Smooth muscle cell (in vitro differentiated cells): ENCODE data around the gene ATP11A. TPM values are rescaled to one million over a fixed set of nuclear protein-coding genes. Genes with fewer than 3 reads are reported as not detected.
"Not testable (repeated sequence)": the region's sequence is repeated elsewhere in the genome, so short reads cannot be mapped to it uniquely, and the experiment has no call there.

ENCODE experiments used
- DNase-seq: peaks from one replicate; lab custom pipeline; 2025; ENCODE audit not compliant: unreplicated experiment; lab: John Stamatoyannopoulos, UW
- H2AFZ ChIP-seq: fragments of 200-600 bp; sonication (generic); 2 replicates; pipeline ENCODE4 v1.6.0; 2016; ENCODE audit warnings: antibody characterized with exemption, low read depth, mild to moderate bottlenecking
- H3F3A ChIP-seq: fragments of 200-600 bp; sonication (generic); 2 replicates; pipeline ENCODE4 v1.6.0; 2017; ENCODE audit warnings: antibody characterized with exemption, low read depth
- H3K27ac ChIP-seq: fragments of 200-600 bp; sonication (generic); 2 replicates; pipeline ENCODE4 v1.5.1; 2016; ENCODE audit warnings: low read depth, mild to moderate bottlenecking
- H3K27me3 ChIP-seq: fragments of 200-600 bp; sonication (generic); 2 replicates; pipeline ENCODE4 v1.6.1; 2016; ENCODE audit warnings: low read depth, mild to moderate bottlenecking
- H3K36me3 ChIP-seq: fragments of 200-600 bp; sonication (generic); 2 replicates; pipeline ENCODE4 v1.5.1; 2016; ENCODE audit warnings: low read depth
- H3K4me1 ChIP-seq: fragments of 200-600 bp; sonication (generic); 2 replicates; pipeline ENCODE4 v1.5.1; 2016; ENCODE audit warnings: low read depth
- H3K4me2 ChIP-seq: fragments of 200-600 bp; sonication (generic); 2 replicates; pipeline ENCODE4 v1.6.0; 2016; ENCODE audit warnings: mild to moderate bottlenecking
- H3K4me3 ChIP-seq: fragments of 200-600 bp; sonication (generic); 2 replicates; pipeline ENCODE4 v1.5.1; 2016; ENCODE audit warnings: mild to moderate bottlenecking
- H3K79me2 ChIP-seq: fragments of 200-600 bp; sonication (generic); 2 replicates; pipeline ENCODE4 v1.6.0; 2016; ENCODE audit warnings: low read depth, mild to moderate bottlenecking
- H3K9ac ChIP-seq: fragments of 200-600 bp; sonication (generic); 2 replicates; pipeline ENCODE4 v1.6.0; 2016; ENCODE audit warnings: low read depth
- H3K9me3 ChIP-seq: fragments of 200-600 bp; sonication (generic); replicated peaks from 2 replicates; pipeline ENCODE4 v1.5.1; 2016; ENCODE audit warnings: low read depth
- H4K20me1 ChIP-seq: fragments of 200-600 bp; sonication (generic); 2 replicates; pipeline ENCODE4 v1.6.0; 2016; ENCODE audit warnings: low read depth
- CTCF ChIP-seq: fragments of 200-600 bp; sonication (generic); IDR thresholded peaks from 2 replicates; pipeline ENCODE4 v1.5.1; 2017; ENCODE audit warnings: borderline replicate concordance, mild to moderate bottlenecking, antibody characterized with exemption; ENCODE audit not compliant: insufficient read depth, poor library complexity, severe bottlenecking
- WGBS: methylation state at CpG from one replicate; pipeline ENCODE4 v1.1.7; 2016; ENCODE audit warnings: low lambda C conversion rate; 5-methylcytosine and 5-hydroxymethylcytosine counted together
- polyA plus RNA-seq: library from polyadenylated mRNA; unstranded; fragments of >200 nt; fragmentation: Nextera tagmentation; extraction: Ambion mirVana; gene quantifications from 2 replicates; pipeline ENCODE4 v1.2.1, GENCODE V29; 2016
- total RNA-seq: library from RNA; depleted of rRNA; stranded (reverse); fragments of >200 nt; gene quantifications from 2 replicates; pipeline ENCODE4 v1.2.3, GENCODE V29; 2014

The ATP11A gene
- total and polyA plus RNA-seq, 2 experiments from 2014 or later: 6.5 to 7.5 TPM

GRCh38 chr13:112684071-112684845 is 5.6 kb upstream of the ATP11A start:
- Histone ChIP-seq H3K27me3 (no peaks in the 10 kb centered on the region), H3K4me1 (no peaks in the 10 kb centered on the region), H2AFZ (no peak overlapping the region), H3K4me3 (no peak overlapping the region), H3K27ac (no peak overlapping the region), H3K9me3 (no peaks in the 10 kb centered on the region), H4K20me1 (no peaks in the 10 kb centered on the region), H3F3A (no peaks in the 10 kb centered on the region), H3K4me2 (no peak overlapping the region), H3K79me2 (no peaks in the 10 kb centered on the region), H3K36me3 (no peaks in the 10 kb centered on the region), H3K9ac (no peak overlapping the region)
- 95% methylated on average over 18 of the region's 18 CpGs for WGBS
- DNase-seq: no peak
- no peak for TF ChIP-seq CTCF

- not testable (repeated sequence) for DNase-seq, H3K79me2 ChIP-seq, H3F3A ChIP-seq, H2AFZ ChIP-seq, H3K4me1 ChIP-seq, H3K36me3 ChIP-seq, H3K27me3 ChIP-seq, H3K27ac ChIP-seq, H3K4me3 ChIP-seq, H3K4me2 ChIP-seq, H4K20me1 ChIP-seq, H3K9ac ChIP-seq, H3K9me3 ChIP-seq
- WGBS: 90% methylated on average over 9 of the region's 9 CpGs
Measured at GRCh38 chr13:112685189-112685805, 4.5 kb upstream of the ATP11A start.

- WGBS: 83% methylated on average over 4 of the region's 4 CpGs
- Histone ChIP-seq H3K79me2 (no peaks in the 10 kb centered on the region), H2AFZ (no peak overlapping the region), H3K36me3 (no peaks in the 10 kb centered on the region), H3K9me3 (no peaks in the 10 kb centered on the region), H3K27ac (no peak overlapping the region), H3K4me2 (no peak overlapping the region), H4K20me1 (no peaks in the 10 kb centered on the region), H3F3A (no peaks in the 10 kb centered on the region), H3K27me3 (no peaks in the 10 kb centered on the region), H3K4me3 (no peak overlapping the region), H3K9ac (no peak overlapping the region), H3K4me1 (peaks cover 4% of the 10 kb centered on the region)
- no peak for TF ChIP-seq CTCF
- DNase-seq: no peak
Measured at GRCh38 chr13:112685896-112686295, 3.9 kb upstream of the ATP11A start.

- Histone ChIP-seq H4K20me1 (no peaks in the 10 kb centered on the region), H3K9ac (no peak overlapping the region), H3K79me2 (no peaks in the 10 kb centered on the region), H3K27ac (no peak overlapping the region), H3K36me3 (no peaks in the 10 kb centered on the region), H3K9me3 (no peaks in the 10 kb centered on the region), H3K4me2 (no peak overlapping the region), H3K4me3 (no peak overlapping the region), H3K27me3 (no peaks in the 10 kb centered on the region), H2AFZ (no peak overlapping the region), H3F3A (no peaks in the 10 kb centered on the region), H3K4me1 (peaks cover 4% of the 10 kb centered on the region)
- 94% methylated on average over 7 of the region's 7 CpGs for WGBS
- DNase-seq: no peak
- TF ChIP-seq CTCF: no peak
Measured at GRCh38 chr13:112686364-112686763, 3.5 kb upstream of the ATP11A start.
